H9 (cell line): ENCODE measurements around the gene TM9SF4. TPM values are rescaled to one million over a fixed set of nuclear protein-coding genes. Genes with fewer than 3 reads are reported as not detected.

Experiments
- DNase-seq: peaks from one replicate; pipeline ENCODE4 v3.0.0-alpha.2; 2017
- H2AFZ ChIP-seq: one replicate; pipeline ENCODE4 v1.6.1; 2013; ENCODE audit warnings: mild to moderate bottlenecking, low read length, control low read depth, moderate library complexity
- H2AK5ac ChIP-seq: 2 replicates; pipeline ENCODE4 v1.6.1; 2013; ENCODE audit warnings: low read length, control low read depth, mixed read lengths; ENCODE audit not compliant: insufficient read length
- H2BK120ac ChIP-seq: one replicate; pipeline ENCODE4 v1.6.1; 2013; ENCODE audit warnings: low read depth, mild to moderate bottlenecking, low read length, control low read depth, inconsistent platforms; ENCODE audit not compliant: poor library complexity, severe bottlenecking
- H2BK12ac ChIP-seq: 2 replicates; pipeline ENCODE4 v1.6.1; 2013; ENCODE audit warnings: low read length, control low read depth, mixed read lengths, low read depth; ENCODE audit not compliant: insufficient read length
- H2BK15ac ChIP-seq: 2 replicates; pipeline ENCODE4 v1.6.1; 2013; ENCODE audit warnings: low read depth, low read length, control low read depth
- H2BK20ac ChIP-seq: one replicate; pipeline ENCODE4 v1.6.1; 2013; ENCODE audit warnings: low read depth, mild to moderate bottlenecking, low read length, control low read depth, inconsistent platforms; ENCODE audit not compliant: poor library complexity, severe bottlenecking
- H2BK5ac ChIP-seq: 2 replicates; pipeline ENCODE4 v1.6.1; 2013; ENCODE audit warnings: low read length, control low read depth, mixed read lengths; ENCODE audit not compliant: insufficient read length
- H3K14ac ChIP-seq: 2 replicates; pipeline ENCODE4 v1.6.1; 2013; ENCODE audit warnings: low read length, control low read depth; ENCODE audit not compliant: insufficient read depth
- H3K18ac ChIP-seq: 2 replicates; pipeline ENCODE4 v1.6.1; 2013; ENCODE audit warnings: low read depth, mild to moderate bottlenecking, mixed read lengths, low read length, control low read depth; ENCODE audit not compliant: insufficient read length
- H3K23ac ChIP-seq: 2 replicates; pipeline ENCODE4 v1.6.1; 2013; ENCODE audit warnings: low read length, control low read depth, mixed read lengths, low read depth; ENCODE audit not compliant: insufficient read length
- H3K23me2 ChIP-seq: 2 replicates; pipeline ENCODE4 v1.6.1; 2013; ENCODE audit warnings: low read depth, mild to moderate bottlenecking, mixed read lengths, low read length, control low read depth; ENCODE audit not compliant: insufficient read length, poor library complexity, severe bottlenecking
- H3K27ac ChIP-seq: 2 replicates; pipeline ENCODE4 v1.5.1; 2013; ENCODE audit warnings: low read length, control low read depth, mixed read lengths, low read depth; ENCODE audit not compliant: insufficient read length
- H3K27me3 ChIP-seq: 2 replicates; pipeline ENCODE4 v1.6.1; 2013; ENCODE audit warnings: low read length, control low read depth, inconsistent platforms; ENCODE audit not compliant: insufficient read depth
- H3K4ac ChIP-seq: 2 replicates; pipeline ENCODE4 v1.6.1; 2013; ENCODE audit warnings: low read depth, mild to moderate bottlenecking, control low read depth, inconsistent platforms, low read length, moderate library complexity
- H3K4me1 ChIP-seq: 2 replicates; pipeline ENCODE4 v1.6.1; 2013; ENCODE audit warnings: low read length, control low read depth, inconsistent platforms; ENCODE audit not compliant: insufficient read depth
- H3K4me2 ChIP-seq: 2 replicates; pipeline ENCODE4 v1.6.1; 2013; ENCODE audit warnings: low read length, control low read depth, mixed read lengths; ENCODE audit not compliant: insufficient read length, insufficient read depth
- H3K56ac ChIP-seq: 2 replicates; pipeline ENCODE4 v1.6.1; 2013; ENCODE audit warnings: low read depth, mild to moderate bottlenecking, mixed read lengths, low read length, control low read depth; ENCODE audit not compliant: insufficient read length
- H3K79me1 ChIP-seq: 2 replicates; pipeline ENCODE4 v1.6.1; 2013; ENCODE audit warnings: low read depth, mild to moderate bottlenecking, moderate library complexity, low read length, control low read depth, inconsistent platforms; ENCODE audit not compliant: insufficient read depth, poor library complexity, severe bottlenecking
- H3K79me2 ChIP-seq: 2 replicates; pipeline ENCODE4 v1.6.1; 2013; ENCODE audit warnings: low read length, control low read depth, inconsistent platforms; ENCODE audit not compliant: insufficient read depth
- H3K9ac ChIP-seq: 2 replicates; pipeline ENCODE4 v1.6.1; 2013; ENCODE audit warnings: low read length, control low read depth, mixed read lengths; ENCODE audit not compliant: insufficient read length; ENCODE audit errors: extremely low read depth
- H3K9me3 ChIP-seq: one replicate; pipeline ENCODE4 v1.6.1; 2013; ENCODE audit warnings: low read depth, low read length, inconsistent platforms; ENCODE audit not compliant: control insufficient read depth
- H3T11ph ChIP-seq: one replicate; pipeline ENCODE4 v1.6.1; 2013; ENCODE audit warnings: mild to moderate bottlenecking, low read length, control low read depth, inconsistent platforms
- H4K20me1 ChIP-seq: one replicate; pipeline ENCODE4 v1.6.1; 2013; ENCODE audit not compliant: control insufficient read depth, insufficient read length, insufficient read depth
- H4K5ac ChIP-seq: 2 replicates; pipeline ENCODE4 v1.6.1; 2013; ENCODE audit warnings: low read depth, mild to moderate bottlenecking, mixed read lengths, low read length, control low read depth; ENCODE audit not compliant: insufficient read length
- H4K8ac ChIP-seq: replicated peaks from 2 replicates; pipeline ENCODE4 v1.6.1; 2013; ENCODE audit warnings: low read length, control low read depth, mixed read lengths, low read depth; ENCODE audit not compliant: insufficient read length
- H4K91ac ChIP-seq: 2 replicates; pipeline ENCODE4 v1.6.1; 2013; ENCODE audit warnings: low read depth, mild to moderate bottlenecking, moderate library complexity, mixed read lengths, low read length, control low read depth; ENCODE audit not compliant: insufficient read length
- H3K27ac Mint-ChIP-seq, 3 experiments: 2 replicates in 2 of 3; 3 replicates in 1 of 3; pipeline ENCODE4 v1.8.0; 2020 to 2021; ENCODE audit warnings: mixed read lengths in 3 of 3, mild to moderate bottlenecking in 1 of 3, moderate library complexity in 1 of 3
- H3K27me3 Mint-ChIP-seq: 2 replicates; pipeline ENCODE4 v1.8.0; 2021; ENCODE audit warnings: low read depth, mild to moderate bottlenecking, moderate library complexity, mixed read lengths
- H3K36me3 Mint-ChIP-seq, 3 experiments: 2 replicates in 2 of 3; 3 replicates in 1 of 3; pipeline ENCODE4 v1.8.0; 2020 to 2021; ENCODE audit warnings: low read depth in 3 of 3, mixed read lengths in 3 of 3; ENCODE audit not compliant: insufficient read depth in 1 of 3
- H3K4me1 Mint-ChIP-seq, 2 experiments: 2 replicates each; pipeline ENCODE4 v1.8.0; 2020; ENCODE audit warnings: mixed read lengths in 2 of 2
- H3K4me3 Mint-ChIP-seq, 2 experiments: 2 replicates in 1 of 2; 3 replicates in 1 of 2; pipeline ENCODE4 v1.8.0; 2020 to 2021; ENCODE audit warnings: mild to moderate bottlenecking in 2 of 2, mixed read lengths in 2 of 2, moderate library complexity in 1 of 2
- H3K9me3 Mint-ChIP-seq, 2 experiments: 2 replicates in 1 of 2; 3 replicates in 1 of 2; pipeline ENCODE4 v1.8.0; 2020; ENCODE audit warnings: mild to moderate bottlenecking in 2 of 2, mixed read lengths in 2 of 2, moderate library complexity in 1 of 2
- WGBS: extraction: QIAGEN DNeasy Blood & Tissue Kit; methylation state at CpG from one replicate; pipeline ENCODE4 v1.1.7; 2013; ENCODE audit warnings: missing lambda C conversion rate, low lambda C conversion rate, mixed read lengths; ENCODE audit not compliant: insufficient read length; ENCODE audit errors: extremely low coverage; 5-methylcytosine and 5-hydroxymethylcytosine counted together
- total RNA-seq: library from RNA; stranded (reverse); gene quantifications from 2 replicates; pipeline ENCODE4 v1.2.1, GENCODE V29; 2021
- TF ChIP-seq, protein P1 (sequence below): fragments of 200-600 bp; sonication (generic); conservative IDR thresholded peaks from 3 replicates; pipeline ENCODE4 v1.8.0; 2021; ENCODE audit warnings: antibody characterized with exemption, mild to moderate bottlenecking

The TM9SF4 gene
- total RNA-seq, 1 experiment from 2014 or later, result 62.3 TPM

GRCh38 chr20:32115211-32115767 lies 5.8 kb downstream of the TM9SF4 start:
- Mint-ChIP-seq H3K27ac (no peak overlapping the region), H3K4me1 (peaks cover 25 to 26% of the 10 kb centered on the region in 2 experiments), H3K9me3 (no peaks in the 10 kb centered on the region), H3K36me3 (peaks cover 0 to 10% (median 6%) of the 10 kb centered on the region in 3 experiments; a peak in 6 of 7 replicates), H3K27me3 (no peaks in the 10 kb centered on the region), H3K4me3 (no peak overlapping the region)
- H3K18ac ChIP-seq, result no peak overlapping the region
- H3K56ac ChIP-seq, result no peak overlapping the region
- 0 out of 2 replicates have a peak, but pooled peaks cover 3% of the 10 kb centered on the region for H3K4me1 ChIP-seq
- H4K20me1 ChIP-seq, result no peaks in the 10 kb centered on the region
- no peak for DNase-seq
- no peak overlapping the region for H3K9ac ChIP-seq
- H3K27ac ChIP-seq, result no peak overlapping the region
- peaks cover 11% of the 10 kb centered on the region; the same call in 1 of the 2 replicates for H3K79me2 ChIP-seq
- H2BK20ac ChIP-seq, result no peak overlapping the region
- H3K23ac ChIP-seq, result no peak overlapping the region
- no peaks in the 10 kb centered on the region for H3K27me3 ChIP-seq
- no peaks in the 10 kb centered on the region for H3K9me3 ChIP-seq
- H4K91ac ChIP-seq, result no peak overlapping the region
- H3K79me1 ChIP-seq, result no peaks in the 10 kb centered on the region
- no peak overlapping the region for H2BK12ac ChIP-seq
- WGBS, result no CpG with 5 or more reads among the region's 5 CpGs
- H4K8ac ChIP-seq, result no peak overlapping the region
- no peak overlapping the region for H2AK5ac ChIP-seq
- H3K4me2 ChIP-seq, result no peak overlapping the region
- H2BK5ac ChIP-seq, result no peak overlapping the region
- no peak overlapping the region for H4K5ac ChIP-seq
- no peak overlapping the region for H2BK120ac ChIP-seq
- H2AFZ ChIP-seq, result no peak overlapping the region
- no peak overlapping the region for H3T11ph ChIP-seq
- TF ChIP-seq, protein P1, sequence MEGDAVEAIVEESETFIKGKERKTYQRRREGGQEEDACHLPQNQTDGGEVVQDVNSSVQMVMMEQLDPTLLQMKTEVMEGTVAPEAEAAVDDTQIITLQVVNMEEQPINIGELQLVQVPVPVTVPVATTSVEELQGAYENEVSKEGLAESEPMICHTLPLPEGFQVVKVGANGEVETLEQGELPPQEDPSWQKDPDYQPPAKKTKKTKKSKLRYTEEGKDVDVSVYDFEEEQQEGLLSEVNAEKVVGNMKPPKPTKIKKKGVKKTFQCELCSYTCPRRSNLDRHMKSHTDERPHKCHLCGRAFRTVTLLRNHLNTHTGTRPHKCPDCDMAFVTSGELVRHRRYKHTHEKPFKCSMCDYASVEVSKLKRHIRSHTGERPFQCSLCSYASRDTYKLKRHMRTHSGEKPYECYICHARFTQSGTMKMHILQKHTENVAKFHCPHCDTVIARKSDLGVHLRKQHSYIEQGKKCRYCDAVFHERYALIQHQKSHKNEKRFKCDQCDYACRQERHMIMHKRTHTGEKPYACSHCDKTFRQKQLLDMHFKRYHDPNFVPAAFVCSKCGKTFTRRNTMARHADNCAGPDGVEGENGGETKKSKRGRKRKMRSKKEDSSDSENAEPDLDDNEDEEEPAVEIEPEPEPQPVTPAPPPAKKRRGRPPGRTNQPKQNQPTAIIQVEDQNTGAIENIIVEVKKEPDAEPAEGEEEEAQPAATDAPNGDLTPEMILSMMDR, result no peak
- no peak overlapping the region for H3K14ac ChIP-seq
- no peak overlapping the region for H2BK15ac ChIP-seq
- H3K23me2 ChIP-seq, result peaks cover 3% of the 10 kb centered on the region
- no peak overlapping the region for H3K4ac ChIP-seq
